ENCODE measurements around the gene PTRH1. TPM values are rescaled to one million over a fixed set of nuclear protein-coding genes. Genes with fewer than 3 reads are reported as not detected.

Gene PTRH1
- polyA plus RNA-seq, 1 of the 3 experiments (the other 2 are of a cell fraction) = 42.2 TPM

DNA sequence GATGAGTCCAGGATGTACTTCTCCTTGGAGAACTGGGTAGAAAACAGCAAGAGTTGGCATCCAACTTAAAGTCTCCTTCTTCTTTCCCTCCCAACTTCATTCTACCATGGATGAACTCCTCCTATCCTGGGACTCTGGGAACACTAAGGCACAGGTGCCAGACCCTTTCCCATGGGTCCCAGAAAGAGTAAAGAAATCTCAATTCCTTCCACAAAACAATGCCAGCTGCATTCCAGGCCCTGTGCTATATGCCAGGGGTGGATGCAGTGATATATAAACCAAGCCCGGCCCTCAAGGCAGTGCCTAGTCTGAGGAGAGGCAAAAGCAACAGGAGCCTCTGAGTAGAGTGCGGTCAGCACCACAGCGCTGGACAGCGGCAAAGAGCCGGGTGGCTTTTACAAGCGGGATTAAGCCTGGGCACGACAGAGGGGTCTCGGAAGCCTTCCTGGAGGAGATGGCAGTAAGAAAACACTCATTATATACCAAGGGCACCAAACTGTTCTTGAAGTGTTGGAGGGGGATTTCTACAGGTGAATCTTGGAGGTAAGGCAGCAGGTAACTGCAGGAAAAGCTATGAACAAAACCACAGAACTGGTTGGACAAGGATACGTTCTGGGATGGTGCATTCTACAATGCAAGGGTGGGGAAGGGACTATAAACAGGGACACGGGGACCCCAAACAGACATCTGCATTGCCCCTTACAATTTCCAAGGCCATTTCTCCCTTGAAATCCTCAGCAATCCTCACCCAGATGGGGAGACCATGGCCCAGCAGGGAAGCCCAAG, 36.0 kb upstream of the PTRH1 start:
- H3K79me2 ChIP-seq (ENCODE audit: insufficient read depth) = no peaks in the 10 kb centered on the region
- H3K9ac ChIP-seq = no peak overlapping the region
- H3K4me1 ChIP-seq (ENCODE audit: control insufficient read depth in 1 of 2, insufficient read depth in 2 of 2, low read depth in 1 of 2, low read length in 1 of 2) = peaks cover 0 to 20% of the 10 kb centered on the region in 2 experiments; a peak in 1 of 4 replicates
- POLR2A ChIA-PET = no interaction called here
- no peak overlapping the region for H3K4me3 ChIP-seq (ENCODE audit: low read depth in 2 of 2, low read length in 1 of 2)
- no peak overlapping the region for H2AFZ ChIP-seq (ENCODE audit: low read depth)
- no peak overlapping the region for H3K27ac ChIP-seq (ENCODE audit: low read depth in 2 of 2, low read length in 1 of 2)
- CTCF ChIA-PET = interaction anchor here (1.2 to 4.4 kb wide), 2 partner anchors 16 to 161 kb away, joined by 3 to 28 read pairs; partner anchors contain the start of gene TOR2A
- H3K36me3 ChIP-seq (replicated peaks in 1 of 2; ENCODE audit: control insufficient read depth in 1 of 2, insufficient read depth in 2 of 2, low read length in 1 of 2) = no peaks in the 10 kb centered on the region
- H3K9me2 ChIP-seq = no peaks in the 10 kb centered on the region
- H3K4me2 ChIP-seq = no peak overlapping the region
- H4K20me1 ChIP-seq (ENCODE audit: insufficient read depth) = no peaks in the 10 kb centered on the region
- H3K27me3 ChIP-seq (ENCODE audit: insufficient read depth) = peaks cover 20% of the 10 kb centered on the region
- DNase-seq = no peak
- H3K9me3 ChIP-seq = no peaks in the 10 kb centered on the region
- 70% methylated on average over 10 of the region's 10 CpGs for WGBS (ENCODE audit: low lambda C conversion rate)
- TF ChIP-seq RXRA (IDR thresholded peaks at IDR 0.05; ENCODE audit: borderline replicate concordance, low read depth) = no peak
- TF ChIP-seq, protein P1, sequence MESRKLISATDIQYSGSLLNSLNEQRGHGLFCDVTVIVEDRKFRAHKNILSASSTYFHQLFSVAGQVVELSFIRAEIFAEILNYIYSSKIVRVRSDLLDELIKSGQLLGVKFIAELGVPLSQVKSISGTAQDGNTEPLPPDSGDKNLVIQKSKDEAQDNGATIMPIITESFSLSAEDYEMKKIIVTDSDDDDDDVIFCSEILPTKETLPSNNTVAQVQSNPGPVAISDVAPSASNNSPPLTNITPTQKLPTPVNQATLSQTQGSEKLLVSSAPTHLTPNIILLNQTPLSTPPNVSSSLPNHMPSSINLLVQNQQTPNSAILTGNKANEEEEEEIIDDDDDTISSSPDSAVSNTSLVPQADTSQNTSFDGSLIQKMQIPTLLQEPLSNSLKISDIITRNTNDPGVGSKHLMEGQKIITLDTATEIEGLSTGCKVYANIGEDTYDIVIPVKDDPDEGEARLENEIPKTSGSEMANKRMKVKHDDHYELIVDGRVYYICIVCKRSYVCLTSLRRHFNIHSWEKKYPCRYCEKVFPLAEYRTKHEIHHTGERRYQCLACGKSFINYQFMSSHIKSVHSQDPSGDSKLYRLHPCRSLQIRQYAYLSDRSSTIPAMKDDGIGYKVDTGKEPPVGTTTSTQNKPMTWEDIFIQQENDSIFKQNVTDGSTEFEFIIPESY (IDR thresholded peaks at IDR 0.05; ENCODE audit: borderline replicate concordance, low read depth) = no peak
- TF ChIP-seq, protein P2, sequence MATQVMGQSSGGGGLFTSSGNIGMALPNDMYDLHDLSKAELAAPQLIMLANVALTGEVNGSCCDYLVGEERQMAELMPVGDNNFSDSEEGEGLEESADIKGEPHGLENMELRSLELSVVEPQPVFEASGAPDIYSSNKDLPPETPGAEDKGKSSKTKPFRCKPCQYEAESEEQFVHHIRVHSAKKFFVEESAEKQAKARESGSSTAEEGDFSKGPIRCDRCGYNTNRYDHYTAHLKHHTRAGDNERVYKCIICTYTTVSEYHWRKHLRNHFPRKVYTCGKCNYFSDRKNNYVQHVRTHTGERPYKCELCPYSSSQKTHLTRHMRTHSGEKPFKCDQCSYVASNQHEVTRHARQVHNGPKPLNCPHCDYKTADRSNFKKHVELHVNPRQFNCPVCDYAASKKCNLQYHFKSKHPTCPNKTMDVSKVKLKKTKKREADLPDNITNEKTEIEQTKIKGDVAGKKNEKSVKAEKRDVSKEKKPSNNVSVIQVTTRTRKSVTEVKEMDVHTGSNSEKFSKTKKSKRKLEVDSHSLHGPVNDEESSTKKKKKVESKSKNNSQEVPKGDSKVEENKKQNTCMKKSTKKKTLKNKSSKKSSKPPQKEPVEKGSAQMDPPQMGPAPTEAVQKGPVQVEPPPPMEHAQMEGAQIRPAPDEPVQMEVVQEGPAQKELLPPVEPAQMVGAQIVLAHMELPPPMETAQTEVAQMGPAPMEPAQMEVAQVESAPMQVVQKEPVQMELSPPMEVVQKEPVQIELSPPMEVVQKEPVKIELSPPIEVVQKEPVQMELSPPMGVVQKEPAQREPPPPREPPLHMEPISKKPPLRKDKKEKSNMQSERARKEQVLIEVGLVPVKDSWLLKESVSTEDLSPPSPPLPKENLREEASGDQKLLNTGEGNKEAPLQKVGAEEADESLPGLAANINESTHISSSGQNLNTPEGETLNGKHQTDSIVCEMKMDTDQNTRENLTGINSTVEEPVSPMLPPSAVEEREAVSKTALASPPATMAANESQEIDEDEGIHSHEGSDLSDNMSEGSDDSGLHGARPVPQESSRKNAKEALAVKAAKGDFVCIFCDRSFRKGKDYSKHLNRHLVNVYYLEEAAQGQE (IDR thresholded peaks at IDR 0.05; ENCODE audit: low read depth, low read length) = peak; percentile 97
- TF ChIP-seq, protein P3, sequence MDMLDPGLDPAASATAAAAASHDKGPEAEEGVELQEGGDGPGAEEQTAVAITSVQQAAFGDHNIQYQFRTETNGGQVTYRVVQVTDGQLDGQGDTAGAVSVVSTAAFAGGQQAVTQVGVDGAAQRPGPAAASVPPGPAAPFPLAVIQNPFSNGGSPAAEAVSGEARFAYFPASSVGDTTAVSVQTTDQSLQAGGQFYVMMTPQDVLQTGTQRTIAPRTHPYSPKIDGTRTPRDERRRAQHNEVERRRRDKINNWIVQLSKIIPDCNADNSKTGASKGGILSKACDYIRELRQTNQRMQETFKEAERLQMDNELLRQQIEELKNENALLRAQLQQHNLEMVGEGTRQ (IDR thresholded peaks at IDR 0.05; ENCODE audit: borderline replicate concordance, low read depth, low read length) = no peak
- TF ChIP-seq, protein P4, sequence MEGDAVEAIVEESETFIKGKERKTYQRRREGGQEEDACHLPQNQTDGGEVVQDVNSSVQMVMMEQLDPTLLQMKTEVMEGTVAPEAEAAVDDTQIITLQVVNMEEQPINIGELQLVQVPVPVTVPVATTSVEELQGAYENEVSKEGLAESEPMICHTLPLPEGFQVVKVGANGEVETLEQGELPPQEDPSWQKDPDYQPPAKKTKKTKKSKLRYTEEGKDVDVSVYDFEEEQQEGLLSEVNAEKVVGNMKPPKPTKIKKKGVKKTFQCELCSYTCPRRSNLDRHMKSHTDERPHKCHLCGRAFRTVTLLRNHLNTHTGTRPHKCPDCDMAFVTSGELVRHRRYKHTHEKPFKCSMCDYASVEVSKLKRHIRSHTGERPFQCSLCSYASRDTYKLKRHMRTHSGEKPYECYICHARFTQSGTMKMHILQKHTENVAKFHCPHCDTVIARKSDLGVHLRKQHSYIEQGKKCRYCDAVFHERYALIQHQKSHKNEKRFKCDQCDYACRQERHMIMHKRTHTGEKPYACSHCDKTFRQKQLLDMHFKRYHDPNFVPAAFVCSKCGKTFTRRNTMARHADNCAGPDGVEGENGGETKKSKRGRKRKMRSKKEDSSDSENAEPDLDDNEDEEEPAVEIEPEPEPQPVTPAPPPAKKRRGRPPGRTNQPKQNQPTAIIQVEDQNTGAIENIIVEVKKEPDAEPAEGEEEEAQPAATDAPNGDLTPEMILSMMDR (IDR thresholded peaks at IDR 0.05) = no peak
- TF ChIP-seq, protein P5, sequence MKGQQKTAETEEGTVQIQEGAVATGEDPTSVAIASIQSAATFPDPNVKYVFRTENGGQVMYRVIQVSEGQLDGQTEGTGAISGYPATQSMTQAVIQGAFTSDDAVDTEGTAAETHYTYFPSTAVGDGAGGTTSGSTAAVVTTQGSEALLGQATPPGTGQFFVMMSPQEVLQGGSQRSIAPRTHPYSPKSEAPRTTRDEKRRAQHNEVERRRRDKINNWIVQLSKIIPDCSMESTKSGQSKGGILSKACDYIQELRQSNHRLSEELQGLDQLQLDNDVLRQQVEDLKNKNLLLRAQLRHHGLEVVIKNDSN (IDR thresholded peaks at IDR 0.05; ENCODE audit: borderline replicate concordance, low read depth) = no peak
- no peak for TF ChIP-seq NRF1 (IDR thresholded peaks at IDR 0.05; ENCODE audit: low read depth, low read length)
- H3F3A ChIP-seq (replicated peaks; ENCODE audit: insufficient read depth) = no peaks in the 10 kb centered on the region
